ENCODE results near the gene HAX1.
"Not testable (repeated sequence)": the region's sequence is repeated elsewhere in the genome, so short reads cannot be mapped to it uniquely, and the experiment has no call there.

Gene HAX1

DNA sequence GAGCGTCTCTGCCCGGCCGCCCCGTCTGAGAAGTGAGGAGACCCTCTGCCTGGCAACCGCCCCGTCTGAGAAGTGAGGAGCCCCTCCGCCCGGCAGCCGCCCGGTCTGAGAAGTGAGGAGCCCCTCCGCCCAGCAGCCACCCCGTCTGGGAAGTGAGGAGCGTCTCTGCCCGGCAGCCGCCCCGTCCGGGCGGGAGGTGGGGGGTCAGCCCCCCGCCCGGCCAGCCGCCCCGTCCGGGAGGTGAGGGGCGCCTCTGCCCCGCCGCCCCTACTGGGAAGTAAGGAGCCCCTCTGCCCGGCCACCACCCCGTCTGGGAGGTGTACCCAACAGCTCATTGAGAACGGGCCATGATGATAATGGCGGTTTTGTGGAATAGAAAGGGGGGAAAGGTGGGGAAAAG lies 15.2 kb downstream of the HAX1 start:
- not testable (repeated sequence) for DNase-seq, ATAC-seq

DNA sequence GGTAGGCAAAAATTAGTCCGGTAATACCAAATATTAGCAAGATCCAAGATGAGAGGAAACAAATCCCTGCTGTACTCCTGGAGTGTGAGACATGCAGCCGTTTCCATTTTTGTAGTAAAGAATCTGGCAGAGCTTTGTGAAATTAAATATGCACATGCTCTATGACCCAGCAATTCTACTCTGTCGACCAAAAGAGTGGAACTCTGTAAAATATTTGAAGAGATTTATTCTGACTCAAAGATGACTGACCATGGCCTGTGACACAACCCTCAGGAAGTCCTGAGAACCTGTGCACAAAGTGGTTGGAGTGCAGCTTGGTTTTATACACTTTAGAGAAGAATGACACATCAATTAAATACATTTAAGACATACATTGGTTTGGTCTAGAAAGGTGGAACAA lies 16.2 kb downstream of the HAX1 start:
- no peak for ATAC-seq
- no peak for DNase-seq

DNA sequence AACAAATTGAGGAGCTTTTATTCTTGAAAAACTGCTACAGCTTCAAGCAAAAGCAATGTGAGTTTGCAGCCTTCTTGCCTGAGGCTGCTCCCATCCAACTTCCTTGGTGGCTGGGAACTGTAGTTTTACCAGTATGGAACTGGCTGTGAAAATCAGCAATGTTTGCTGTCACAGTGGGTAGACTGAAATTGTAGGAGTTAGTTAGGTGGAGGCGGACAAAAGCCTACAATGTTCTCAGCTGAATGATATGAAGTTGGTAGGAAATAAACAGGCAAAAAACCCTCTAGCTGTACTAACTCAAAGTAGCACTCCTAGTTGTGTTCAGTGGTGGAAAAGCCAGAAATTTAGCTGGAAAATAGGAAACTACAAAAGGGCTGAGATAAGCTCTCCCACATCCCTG lies 18.5 kb downstream of the HAX1 start:
- no peak for ATAC-seq
- no peak for DNase-seq

DNA sequence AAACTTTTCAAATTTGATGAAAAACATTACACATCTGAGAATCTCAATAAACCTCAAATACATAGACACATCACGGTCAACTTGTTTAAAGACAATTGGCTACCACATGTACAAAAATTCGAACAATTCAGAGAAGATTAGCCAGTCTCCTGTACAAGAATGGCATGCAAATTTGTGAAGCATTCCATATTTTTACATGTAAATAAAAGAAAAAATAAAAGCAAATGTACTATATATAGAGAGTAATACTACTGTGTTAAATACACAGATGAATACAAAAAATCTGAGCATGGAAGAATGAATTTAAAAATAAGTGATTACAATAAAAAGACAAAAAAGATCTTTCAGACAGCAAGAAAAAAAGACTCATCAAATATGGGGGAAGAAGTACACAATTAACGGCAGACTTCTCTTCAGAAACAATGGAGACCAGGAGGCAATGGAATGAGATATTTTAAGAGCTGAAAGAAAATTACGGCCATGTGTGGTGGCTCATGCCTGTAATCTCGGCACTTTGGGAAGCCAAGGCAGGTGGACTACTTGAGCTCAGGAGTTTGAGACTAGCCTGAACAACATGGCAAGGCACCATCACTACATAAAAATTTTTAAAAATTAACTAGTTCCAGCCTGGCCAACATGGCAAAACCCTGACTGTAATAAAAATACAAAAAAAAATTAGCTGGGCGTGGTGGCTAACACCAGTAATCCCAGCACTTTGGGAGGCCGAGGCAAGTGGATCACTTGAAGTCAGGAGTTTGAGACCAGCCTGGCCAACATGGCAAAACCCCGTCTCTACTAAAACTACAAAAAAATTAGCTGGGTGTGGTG lies 23.2 kb downstream of the HAX1 start:
- no peak for ATAC-seq
- DNase-seq: no peak

DNA sequence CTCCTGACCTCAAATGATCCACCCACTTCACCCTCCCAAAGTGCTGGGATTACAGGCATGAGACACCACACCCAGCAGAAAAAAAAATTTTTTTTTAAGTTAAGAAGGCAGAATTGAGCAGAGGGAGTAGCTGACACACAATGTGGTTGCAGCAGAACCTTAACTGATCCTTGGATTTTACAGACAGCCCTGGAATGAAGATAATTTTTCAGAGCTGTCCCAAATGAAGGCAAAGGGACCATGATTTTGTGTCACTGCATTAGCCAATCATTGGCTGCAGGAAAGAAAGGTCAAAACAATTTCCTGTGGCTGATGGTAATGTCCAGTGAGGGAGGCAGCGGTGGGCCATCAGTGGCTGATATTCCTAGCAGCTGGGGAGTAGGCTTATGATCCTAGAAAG lies 29.2 kb downstream of the HAX1 start:
- no peak for ATAC-seq

DNA sequence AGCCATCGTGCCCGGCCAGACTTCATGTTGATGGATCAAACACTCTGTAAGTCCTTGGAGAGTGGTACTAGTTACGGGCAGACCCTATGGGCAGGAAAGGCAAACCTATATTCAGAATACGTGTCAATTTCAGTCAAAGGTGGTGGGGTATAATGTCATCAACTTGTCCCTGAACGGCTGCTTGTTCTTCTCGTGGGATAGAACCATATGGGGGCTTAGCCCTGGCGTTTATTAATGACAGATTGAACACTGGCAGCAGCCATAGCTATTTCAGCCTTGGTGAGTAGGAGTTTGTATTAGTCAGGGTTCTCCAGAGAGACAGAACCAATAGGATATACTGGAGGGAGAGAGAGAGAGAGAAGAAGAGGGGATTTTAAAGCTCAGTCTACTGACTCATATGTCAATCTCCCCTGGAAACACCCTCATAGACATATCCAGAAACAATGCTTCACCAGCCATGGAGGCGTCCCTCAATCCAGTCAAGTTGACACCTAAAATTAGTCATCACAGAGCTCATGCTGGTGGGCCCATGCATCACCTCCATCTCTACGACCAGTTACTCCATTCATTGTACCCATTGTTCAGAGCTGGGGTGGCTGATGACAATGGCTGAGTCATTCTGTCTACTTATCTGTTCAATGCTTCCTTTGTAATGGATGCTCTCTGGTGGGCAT lies 32.4 kb downstream of the HAX1 start:
- DNase-seq (peak; percentile 56), ATAC-seq (peak; percentile 97)

More for the DNA sequence above, 29.2 kb downstream of the HAX1 start:
- DNase-seq: no peak

DNA sequence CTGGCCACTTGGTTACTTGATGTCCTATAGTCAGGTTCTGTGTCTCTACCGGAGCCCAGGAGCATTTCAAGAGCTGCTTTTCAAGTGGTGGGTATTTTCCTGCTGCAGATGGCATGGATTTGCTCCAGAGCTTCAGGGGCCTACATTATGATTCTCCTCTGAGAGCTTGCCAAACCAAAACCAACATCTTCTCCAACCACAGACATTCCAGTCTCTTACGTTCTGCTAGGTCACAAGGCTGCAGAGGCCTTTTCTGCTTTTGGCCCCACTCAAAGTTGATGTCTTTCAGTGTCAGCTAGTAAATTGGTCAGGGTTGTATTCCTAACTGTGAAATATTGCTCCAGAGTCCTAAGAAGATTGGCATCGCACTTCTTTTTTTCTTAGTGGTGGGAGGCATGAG lies 33.7 kb downstream of the HAX1 start:
- ATAC-seq: no peak
- no peak for DNase-seq

DNA sequence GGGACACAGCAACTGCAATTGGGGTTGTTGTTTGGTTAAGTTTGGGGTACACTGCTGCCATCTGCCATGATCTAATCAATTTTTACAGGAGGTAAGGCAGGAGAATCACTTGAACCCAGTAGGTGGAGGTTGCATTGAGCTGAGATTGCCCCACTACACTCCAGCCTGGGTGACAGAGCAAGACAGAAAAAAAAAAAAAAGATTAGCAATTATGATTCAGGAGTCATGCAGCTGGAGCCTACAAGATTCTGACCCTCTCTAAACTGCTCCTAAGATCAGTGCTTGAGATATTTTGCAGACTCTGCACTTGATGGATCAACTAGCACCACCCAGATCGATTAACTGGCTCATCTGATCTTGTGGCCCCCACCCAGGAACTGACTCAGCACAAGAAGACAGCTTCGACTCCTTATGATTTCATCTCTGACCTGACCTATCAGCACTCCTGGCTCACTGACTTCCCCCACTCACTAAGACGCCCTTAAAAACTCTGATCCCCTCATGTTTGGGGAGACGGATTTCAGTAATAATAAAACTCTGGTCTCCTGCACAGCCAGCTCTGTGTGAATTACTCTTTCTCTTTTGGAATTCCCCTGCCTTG lies 35.3 kb downstream of the HAX1 start:
- ATAC-seq, DNase-seq: not testable (repeated sequence)

DNA sequence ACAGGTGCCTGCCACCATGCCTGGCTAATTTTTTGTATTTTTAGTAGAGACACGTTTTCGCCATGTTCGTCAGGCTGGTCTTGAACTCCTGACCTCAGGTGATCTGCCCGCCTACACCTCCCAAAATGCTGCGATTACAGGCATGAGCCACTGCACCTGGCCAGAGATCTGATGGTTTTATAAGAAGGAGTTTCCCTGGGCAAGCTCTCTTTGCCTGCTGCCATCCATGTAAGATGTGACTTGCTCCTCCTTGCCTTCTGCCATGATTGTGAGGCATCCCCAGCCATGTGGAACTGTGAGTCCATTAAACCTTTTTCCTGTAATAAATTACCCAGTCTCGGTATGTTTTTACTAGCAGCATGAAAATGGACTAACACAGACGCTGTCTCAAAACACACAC lies 36.7 kb downstream of the HAX1 start:
- not testable (repeated sequence) for ATAC-seq, DNase-seq

DNA sequence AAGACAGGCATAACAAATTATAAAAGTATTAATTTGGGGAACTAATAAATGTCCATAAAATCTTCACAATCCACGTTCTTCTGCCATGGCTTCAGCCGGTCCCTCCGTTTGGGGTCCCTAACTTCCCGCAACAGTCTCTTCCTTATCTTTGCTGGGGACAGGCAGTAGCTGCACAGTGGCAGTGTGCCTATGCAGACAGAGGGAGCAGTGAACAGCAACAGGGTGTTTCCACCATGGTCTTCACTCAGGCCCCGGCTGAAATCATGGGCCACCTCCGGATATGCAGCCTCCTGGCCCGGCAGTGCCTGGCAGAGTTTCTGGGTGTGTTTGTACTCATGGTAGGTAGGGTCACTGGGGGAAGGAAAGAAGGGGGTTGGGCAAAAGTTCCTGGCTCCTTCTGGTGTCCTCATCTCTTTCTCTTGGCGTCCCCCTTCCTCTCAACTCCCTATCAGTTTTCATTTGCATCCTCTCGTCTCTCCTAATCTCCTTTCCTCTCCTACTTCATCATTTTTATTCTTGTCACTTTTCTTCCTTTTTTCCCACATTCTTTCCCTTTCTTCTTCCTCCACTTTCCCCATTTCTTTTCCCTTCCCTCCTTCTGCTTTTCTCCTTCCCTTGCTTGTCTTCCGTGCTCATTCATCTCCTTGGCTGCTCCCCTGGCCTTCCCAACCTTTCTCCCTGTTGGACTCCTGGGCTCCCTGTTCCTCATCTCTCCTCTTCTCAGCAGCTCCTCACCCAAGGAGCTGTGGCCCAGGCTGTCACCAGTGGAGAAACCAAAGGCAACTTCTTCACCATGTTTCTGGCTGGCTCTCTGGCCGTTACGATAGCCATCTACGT lies 40.0 kb downstream of the HAX1 start:
- not testable (repeated sequence) for DNase-seq, ATAC-seq

DNA sequence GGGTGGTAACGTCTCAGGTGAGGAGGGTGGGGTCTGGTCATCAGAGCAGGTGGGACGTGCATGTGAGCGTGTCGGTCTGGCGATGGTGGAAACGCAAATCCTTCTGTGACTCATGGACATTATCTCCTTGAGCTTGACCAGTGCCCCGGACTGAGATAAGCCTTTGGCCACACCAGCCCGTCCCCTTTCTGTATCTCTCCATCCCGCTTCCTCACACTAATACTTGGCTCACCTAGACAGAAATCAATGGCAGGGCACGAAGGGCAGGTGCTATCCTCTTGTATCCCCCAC lies 40.6 kb downstream of the HAX1 start:
- DNase-seq (no peak), ATAC-seq (no peak)

DNA sequence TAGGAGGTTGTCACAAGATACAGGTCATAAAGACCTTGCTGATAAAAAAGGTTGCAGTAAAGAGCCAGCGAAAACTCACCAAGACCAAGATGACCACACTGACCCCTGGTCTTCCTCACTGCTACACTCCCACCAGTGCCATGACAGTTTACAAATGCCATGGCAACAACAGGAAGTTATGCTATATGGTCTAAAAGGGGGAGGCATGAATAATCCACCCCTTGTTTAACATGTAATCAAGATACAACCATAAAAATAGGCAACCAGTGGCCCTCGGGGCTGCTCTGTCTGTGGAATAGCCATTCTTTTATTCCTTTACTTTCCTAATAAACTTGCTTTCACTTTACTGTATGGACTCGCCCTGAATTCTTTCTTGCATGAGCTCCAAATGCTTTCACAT lies 41.8 kb downstream of the HAX1 start:
- DNase-seq, ATAC-seq: not testable (repeated sequence)

DNA sequence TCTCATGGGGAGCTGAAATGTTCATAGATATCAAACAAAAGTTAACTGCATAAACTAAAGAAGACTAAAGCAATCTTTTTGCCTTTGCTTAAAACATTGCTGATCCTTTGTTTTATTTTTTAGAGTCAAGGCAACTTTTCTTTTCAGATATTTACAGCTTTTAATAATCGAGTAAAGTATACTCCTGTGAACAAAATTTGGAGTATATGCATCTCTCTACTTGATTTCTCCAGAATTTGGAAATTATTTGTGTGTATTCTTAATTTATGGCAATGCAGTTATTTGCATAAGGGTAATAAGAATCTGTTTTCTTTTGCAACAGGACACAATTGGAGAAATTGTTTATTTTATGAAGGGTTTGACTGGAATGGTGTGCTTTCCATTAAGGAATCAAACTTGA lies 44.3 kb downstream of the HAX1 start:
- ATAC-seq (no peak), DNase-seq (no peak)

DNA sequence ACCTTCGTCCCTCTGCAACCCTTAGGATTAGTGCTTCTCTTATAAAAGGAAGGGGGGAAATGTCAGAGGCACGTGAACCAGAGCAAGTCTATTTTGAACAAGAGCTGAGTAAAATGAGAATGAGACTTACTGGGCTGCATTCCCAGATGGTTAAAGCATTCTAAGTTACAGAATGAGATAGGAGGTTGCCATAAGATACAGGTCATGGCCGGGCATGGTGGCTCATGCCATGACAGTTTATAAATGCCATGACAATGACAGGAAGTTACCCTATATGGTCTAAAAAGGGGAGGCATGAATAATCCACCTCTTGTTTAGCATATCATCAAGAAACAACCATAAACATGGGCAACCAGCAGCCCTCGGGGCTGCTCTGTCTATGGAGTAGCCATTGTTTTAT lies 46.0 kb downstream of the HAX1 start:
- ATAC-seq (no peak), DNase-seq (no peak)

DNA sequence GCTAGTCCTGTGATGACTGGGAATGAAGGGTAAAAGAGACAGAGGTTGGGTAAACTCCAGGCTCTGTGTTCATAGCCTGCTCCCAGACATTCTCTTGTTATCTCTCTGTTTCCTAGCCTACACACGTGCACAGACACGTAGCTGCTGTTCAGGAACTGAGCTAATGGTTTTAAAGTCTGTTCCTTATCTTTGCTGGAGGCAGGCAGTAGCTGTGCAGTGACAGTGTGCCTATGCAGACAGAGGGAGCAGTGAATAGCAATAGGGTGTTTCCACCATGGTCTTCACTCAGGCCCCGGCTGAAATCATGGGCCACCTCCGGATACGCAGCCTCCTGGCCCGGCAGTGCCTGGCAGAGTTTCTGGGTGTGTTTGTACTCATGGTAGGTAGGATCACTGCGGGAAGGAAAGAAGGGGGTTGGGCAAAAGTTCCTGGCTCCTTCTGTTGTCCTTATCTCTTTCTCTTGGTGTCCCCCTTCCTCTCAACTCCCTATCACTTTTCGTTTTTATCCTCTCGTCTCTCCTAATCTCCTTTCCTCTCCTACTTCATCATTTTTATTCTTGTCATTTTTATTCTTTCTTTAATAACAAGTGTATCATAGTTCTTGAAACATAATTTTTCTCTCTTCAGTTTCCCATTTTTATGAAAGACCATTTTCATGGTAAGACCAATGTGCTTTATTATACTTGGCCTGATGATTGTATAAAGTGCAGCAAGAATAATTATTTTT lies 48.6 kb downstream of the HAX1 start, which contains the start of gene AQP10:
TSS of gene AQP10 (plus strand) at position 212 of the 727 bp plus-strand sequence. CDS start at position 275, 63 bp downstream.
- DNase-seq (no peak), ATAC-seq (no peak)

DNA sequence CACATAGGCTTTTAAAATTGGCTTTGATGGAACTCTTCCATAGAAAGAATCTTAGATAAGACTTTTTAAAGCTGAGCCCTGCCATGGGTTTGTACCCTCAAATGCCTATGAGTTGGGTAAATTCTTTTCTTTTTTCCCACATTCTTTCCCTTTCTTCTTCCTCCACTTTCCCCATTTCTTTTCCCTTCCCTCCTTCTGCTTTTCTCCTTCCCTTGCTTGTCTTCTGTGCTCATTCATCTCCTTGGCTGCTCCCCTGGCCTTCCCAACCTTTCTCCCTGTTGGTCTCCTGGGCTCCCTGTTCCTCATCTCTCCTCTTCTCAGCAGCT lies 49.1 kb downstream of the HAX1 start:
- DNase-seq, ATAC-seq: not testable (repeated sequence)

DNA sequence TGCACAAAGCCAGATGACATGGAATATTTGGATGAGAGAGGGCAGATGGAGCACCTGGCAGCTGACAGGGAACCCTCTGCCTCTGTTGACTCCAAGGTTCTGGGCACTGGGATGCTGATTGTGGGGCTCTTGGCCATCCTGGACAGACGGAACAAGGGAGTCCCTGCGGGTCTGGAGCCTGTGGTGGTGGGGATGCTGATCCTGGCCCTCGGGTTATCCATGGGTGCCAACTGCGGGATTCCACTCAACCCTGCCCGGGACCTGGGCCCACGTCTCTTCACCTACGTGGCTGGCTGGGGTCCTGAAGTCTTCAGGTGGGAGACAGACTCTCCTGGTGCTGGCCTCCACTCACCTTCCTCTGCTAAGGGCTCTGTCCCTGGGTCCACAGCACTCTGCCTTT lies 51.1 kb downstream of the HAX1 start:
- ATAC-seq (no peak), DNase-seq (no peak)

DNA sequence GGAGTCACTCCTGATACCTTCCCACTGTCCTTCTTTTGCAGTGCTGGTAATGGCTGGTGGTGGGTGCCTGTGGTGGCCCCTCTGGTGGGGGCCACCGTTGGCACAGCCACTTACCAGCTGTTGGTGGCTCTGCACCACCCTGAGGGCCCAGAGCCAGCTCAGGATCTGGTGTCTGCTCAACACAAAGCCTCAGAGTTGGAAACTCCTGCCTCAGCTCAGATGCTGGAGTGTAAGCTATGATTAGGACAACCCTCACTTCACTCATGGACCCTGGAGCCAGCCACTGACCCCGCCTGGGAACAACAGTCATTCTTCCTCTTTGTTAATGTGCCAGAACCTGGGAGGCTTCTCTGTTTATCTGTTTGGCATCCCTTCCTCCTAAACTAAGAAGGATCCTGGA lies 51.8 kb downstream of the HAX1 start:
- ATAC-seq: no peak
- DNase-seq: no peak

DNA sequence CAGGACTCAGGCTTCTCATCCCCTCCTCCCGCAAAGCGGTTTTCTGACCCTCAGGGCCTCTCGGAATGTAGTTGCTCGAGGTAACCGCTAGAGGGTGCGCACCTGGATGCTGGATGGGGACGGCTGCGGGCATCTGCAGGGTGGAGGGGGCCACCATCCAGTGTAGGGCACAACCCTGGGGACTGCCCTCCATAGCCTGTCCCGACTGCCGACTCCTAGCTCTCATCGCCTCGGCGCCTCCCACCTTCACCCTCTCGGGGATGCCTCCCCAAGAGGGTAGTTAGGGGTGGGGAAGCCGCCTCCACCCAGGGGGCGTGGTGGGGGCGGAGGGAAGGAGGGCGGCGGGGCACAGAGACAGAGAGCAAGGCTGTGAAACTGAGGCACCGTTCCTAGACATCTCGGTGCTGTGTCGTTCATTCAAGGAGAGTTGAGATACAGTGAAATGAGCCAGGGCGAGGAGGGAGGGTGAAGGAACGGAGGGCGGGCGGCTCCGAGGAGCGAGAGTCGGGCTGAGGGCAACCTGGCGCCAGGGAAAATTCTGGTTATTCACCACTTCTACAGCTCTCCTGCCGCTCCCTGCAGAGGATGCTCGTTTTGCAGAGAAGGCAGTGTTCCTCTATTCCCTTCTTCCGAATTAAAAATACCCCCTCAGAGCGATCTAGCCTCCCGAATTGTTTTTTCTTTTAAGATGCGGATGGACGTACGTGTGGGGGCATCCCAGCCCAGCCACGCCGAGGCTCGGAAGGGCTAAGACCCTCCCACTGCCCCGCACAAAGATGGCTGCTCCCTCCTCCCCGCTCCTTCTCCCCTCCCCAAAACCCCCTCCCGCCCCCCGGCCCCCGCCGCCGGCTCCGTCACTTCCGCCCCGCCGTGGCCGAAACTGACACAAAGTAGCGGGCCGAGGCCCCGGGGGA lies 52.5 kb downstream of the HAX1 start, which contains the start of gene ATP8B2:
TSS of gene ATP8B2 (plus strand) at position 857 of the 914 bp plus-strand sequence. CDS start 2,617 bp downstream, outside the sequence.
- peak; percentile 74 for ATAC-seq
- peak; percentile 91 for DNase-seq

Measured in stimulated activated naive CD8-positive, alpha-beta T cell treated with anti-CD3 and anti-CD28 coated beads, Interleukin-15, Interleukin-2, amounts not matched to agents 100 U/mL and 50 U/mL, for 24 hours (primary cell).